CD4-positive, alpha-beta T cell treated with Interleukin-12 subunit alpha and Interleukin-12 subunit beta, for 1 hour (primary cell): ENCODE measurements around the gene SORCS2.

Source experiments
- DNase-seq: peaks from one replicate; pipeline ENCODE4 v3.0.0-alpha.2; 2020

SORCS2 gene

DNA sequence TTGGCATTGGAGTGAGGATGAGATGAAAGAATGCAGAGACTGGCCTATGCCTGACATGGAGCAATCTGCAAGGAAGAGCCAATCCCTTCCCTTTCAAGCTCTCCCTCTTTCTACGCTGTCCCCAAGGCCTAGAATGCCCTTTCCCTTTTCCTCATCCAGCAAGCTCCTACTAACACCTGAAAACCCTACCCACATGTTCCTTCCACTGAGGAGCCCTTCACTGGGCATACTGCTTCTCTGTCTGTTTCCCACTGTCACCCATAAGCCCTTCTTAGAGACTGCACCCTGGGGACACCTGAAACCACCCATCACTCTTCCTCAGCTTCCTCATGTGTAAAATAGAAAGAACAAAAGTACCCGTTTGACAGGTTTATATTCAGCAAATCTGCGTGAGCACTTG, 492.0 kb downstream of the SORCS2 start:
- no peak for DNase-seq

- no peak for DNase-seq
These were observed 493.9 kb downstream of the SORCS2 start for GRCh38 chr4:7686070-7686870.

- DNase-seq = no peak
These were observed 494.7 kb downstream of the SORCS2 start for GRCh38 chr4:7687006-7687405.

- no peak for DNase-seq
These were observed 495.5 kb downstream of the SORCS2 start for GRCh38 chr4:7687796-7688195.

DNA sequence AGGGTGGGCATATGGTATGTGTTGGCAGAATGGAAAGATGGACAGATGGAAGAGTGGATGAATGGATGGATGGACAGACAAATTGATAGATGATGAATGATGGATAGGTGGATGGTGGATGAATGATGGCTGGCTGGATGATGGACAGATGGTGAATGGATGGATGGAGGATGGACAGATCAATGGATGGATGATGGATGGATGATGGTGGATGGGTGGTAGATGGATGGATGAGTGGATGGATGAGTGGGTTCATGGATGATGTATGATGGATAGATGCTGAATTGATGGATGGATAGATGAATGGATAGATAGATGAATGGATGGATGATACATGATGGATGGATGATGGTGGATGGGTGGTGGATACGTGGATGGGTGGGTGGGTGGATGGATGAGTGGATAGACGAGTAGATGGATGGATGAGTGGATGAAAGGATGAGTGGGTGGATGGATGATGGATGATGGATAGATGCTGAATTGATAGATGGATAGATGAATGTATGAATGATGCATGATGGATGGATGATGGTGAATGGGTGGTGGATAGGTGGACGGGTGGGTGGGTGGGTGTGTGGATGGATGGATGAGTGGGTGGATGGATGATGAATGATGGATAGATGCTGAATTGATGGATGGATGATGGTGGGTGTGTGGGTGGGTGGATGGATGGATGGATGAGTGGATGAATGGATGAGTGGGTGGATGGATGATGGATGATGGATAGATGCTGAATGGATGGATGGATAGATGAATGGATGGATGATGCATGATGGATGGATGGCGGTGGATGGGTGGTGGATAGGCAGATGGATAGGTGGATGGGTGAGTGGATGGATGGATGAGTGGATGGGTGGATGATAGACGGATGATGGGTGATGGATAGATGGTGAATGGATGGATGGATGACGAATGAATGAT, 497.7 kb downstream of the SORCS2 start:
- DNase-seq = no peak

- no peak for DNase-seq
These were observed 498.7 kb downstream of the SORCS2 start for GRCh38 chr4:7691061-7691460.

- DNase-seq = no peak
These were observed 499.6 kb downstream of the SORCS2 start for GRCh38 chr4:7691982-7692381.

- DNase-seq = no peak
These were observed 500.3 kb downstream of the SORCS2 start for GRCh38 chr4:7692451-7693236.

DNA sequence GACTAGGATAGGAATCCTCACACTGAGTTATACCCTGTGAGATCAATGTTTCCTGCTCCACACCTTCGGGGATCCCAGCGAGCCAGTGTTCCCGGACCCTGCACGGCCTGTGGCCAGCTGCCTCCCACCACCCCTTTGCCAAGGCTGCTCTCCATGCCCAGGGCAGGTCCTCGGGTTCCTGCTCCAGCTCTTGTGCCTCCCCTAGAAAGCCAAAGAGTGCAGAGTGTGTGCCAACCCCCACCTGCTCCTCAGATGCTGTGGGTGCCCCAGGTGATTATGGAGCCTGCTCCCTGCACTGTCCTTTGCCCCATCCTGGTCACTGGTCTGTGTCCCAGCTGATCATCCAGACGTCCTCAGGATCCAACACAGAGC, 500.9 kb downstream of the SORCS2 start:
- no peak for DNase-seq

GRCh38 chr4:7693711-7694110, 501.4 kb downstream of the SORCS2 start:
- DNase-seq = no peak

GRCh38 chr4:7694324-7694723, 502.0 kb downstream of the SORCS2 start:
- no peak for DNase-seq

DNA sequence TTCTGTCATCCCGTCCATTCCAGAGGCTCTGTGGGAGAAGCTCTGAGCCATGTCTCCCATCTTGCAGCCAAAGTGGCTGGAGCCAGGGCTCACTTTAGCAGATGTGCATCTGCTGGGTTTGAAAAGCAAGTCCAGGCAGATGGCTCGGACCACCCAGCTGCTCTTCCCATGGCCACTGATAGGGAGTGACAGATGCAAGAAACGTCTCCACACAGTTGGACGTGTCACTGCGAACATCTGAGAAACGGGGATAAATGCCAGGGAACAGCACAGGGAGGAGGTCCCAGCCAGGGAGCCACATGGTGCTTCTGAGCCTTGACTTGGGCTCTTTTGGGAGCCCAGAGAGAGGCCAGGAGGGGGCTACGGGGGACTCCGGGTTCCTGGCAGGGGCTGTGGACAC, 505.0 kb downstream of the SORCS2 start:
- no peak for DNase-seq

DNA sequence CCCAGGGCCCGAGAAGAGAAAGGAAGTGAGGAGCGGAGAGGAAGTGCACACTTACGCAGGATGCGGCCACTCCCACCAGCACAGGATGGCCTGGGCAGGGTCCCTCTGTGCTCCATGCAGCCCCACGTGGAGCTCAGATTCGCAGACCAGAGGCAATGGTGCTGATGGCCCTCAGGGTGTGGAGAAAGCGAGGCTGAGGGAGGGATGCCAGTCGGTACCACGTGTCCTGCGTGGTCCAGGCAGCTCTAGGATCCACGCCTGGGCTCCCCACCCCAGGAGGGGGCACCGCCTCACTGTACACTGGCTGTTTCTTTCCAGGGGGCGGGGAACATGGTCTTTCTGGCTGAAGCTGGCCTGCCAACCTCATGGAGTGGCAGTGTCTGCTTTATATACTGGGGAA, 505.5 kb downstream of the SORCS2 start:
- DNase-seq = no peak

GRCh38 chr4:7698584-7698983, 506.2 kb downstream of the SORCS2 start:
- DNase-seq = no peak

GRCh38 chr4:7699031-7699430, 506.7 kb downstream of the SORCS2 start:
- DNase-seq = no peak

- no peak for DNase-seq
These were observed 507.5 kb downstream of the SORCS2 start for GRCh38 chr4:7699825-7700224.

GRCh38 chr4:7700665-7701064, 508.3 kb downstream of the SORCS2 start:
- DNase-seq = no peak

DNA sequence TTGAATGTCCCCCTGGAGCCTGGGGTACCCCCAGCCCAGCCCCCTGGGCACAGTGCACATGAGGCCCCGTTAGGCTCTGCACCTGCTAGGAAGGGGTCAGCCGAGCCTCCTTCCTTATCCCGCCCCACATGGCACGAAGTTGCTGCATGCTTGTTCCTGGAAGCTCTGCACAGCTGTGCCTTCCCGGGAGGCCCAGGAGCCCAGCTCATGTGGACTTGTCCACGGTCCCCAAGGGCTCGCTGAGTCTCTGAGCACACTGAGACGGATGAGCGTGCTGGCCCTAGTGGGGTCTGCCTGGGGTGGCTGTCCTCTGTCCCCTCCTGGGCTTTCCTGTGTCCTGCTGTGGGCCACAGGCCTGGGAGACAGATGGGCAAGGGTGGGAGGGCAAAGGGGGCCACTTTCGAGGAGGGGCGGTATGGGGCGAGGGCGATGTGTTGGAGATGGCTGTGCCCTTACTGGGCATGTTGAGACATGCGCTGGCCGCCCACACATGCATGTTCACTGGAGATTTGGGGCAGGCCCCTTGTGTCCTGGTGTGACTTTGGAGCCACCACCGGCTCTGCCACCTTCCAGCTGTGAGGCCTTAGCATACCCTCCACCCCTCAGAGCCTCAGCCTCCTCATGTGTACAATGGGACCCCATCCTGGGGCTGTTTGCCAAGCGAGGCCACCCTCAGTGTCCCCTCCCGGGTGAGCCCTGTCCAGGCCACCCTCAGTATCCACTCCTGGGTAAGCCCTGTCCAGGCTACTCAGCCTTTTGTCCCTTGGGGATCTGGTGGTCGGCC, 509.7 kb downstream of the SORCS2 start:
- DNase-seq = no peak

GRCh38 chr4:7703688-7704087, 511.4 kb downstream of the SORCS2 start:
- DNase-seq = no peak

DNA sequence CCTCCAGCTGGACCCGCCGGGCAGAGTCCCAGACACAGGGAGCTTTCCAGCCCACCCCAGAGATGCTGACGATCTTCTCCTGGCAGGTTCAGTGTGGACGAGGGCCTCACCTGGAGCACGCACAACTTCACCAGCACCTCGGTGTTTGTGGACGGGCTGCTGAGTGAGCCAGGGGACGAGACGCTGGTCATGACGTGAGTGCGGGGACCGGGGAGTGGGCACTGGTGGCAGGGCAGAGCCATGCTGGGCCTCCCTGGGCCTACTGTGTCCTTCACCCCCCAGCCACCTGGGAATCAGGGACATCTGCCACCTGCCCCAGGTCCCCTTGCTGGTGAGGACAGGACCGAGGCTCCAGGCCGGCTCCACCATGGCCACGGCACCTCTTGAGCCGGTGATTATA, 511.8 kb downstream of the SORCS2 start:
- no peak for DNase-seq

- no peak for DNase-seq
These were observed 512.3 kb downstream of the SORCS2 start for GRCh38 chr4:7704625-7705024.

DNA sequence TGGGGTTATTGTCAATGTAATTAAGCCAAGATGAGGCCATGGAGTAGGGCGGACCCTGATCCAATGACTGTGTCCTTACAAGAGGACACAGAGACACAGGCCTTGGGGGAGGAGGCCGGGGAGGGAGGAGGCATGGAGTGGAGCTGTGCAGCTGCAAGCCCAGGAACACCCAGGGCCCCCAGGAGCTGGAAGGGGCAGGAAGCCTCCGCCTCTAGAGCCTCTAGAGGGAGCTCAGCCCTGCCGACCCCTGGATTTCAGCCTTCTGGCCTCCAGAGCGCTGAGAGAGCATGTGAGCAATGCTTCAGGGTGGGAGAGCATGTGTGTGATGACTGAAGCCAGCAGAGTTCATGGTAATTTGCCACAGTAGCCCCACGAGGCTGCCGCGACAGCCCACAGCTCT, 512.7 kb downstream of the SORCS2 start:
- DNase-seq = no peak

DNA sequence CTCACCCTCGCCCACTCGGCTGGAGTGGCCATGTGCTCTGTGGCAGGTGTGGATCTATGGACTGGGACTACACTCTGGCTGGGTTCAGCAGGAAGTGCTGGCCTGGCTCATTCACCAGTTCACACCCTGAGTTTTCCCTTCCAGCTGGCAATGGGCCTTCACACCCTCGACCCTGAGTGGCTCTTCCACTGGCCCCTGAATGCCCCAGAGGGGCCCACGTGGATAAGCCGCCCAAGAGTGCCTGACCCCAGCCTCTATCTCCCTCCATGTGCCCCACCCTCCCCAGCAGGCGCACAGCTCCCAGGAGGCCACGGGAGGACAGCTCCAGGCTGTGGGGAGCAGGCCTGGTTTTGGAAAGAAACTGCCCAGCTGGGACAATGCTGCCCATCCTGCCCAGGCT, 513.3 kb downstream of the SORCS2 start:
- DNase-seq = no peak
